ENCODE results near the gene HES2. TPM values are rescaled to one million over a fixed set of nuclear protein-coding genes. Genes with fewer than 3 reads are reported as not detected.

Gene HES2
- total RNA-seq, 2 donors from 2014 or later, result not detected

GRCh38 chr1:6424000-6424565, 4.4 kb upstream of the HES2 start:
- Mint-ChIP-seq H3K4me3 (peak overlapping the region; percentile 20), H3K4me1 (peaks cover 6% of the 10 kb centered on the region), H3K9me3 (no peaks in the 10 kb centered on the region), H3K27ac (no peak overlapping the region), H3K36me3 (ENCODE audit: low read depth) (no peaks in the 10 kb centered on the region), H3K27me3 (ENCODE audit: insufficient read depth) (peaks cover 87% of the 10 kb centered on the region)
- Histone ChIP-seq H3K4me1 (ENCODE audit: control insufficient read depth, insufficient read depth, low read length) (peaks cover 4% of the 10 kb centered on the region), H3K4me3 (ENCODE audit: low read length) (no peak overlapping the region), H3K9me3 (ENCODE audit: control insufficient read depth, low read length) (no peaks in the 10 kb centered on the region), H3K27ac (ENCODE audit: low read depth, low read length) (no peak overlapping the region), H3K36me3 (ENCODE audit: control insufficient read depth, insufficient read depth, low read length) (no peaks in the 10 kb centered on the region), H3K27me3 (ENCODE audit: control insufficient read depth, insufficient read depth, low read length, poor library complexity, severe bottlenecking) (peaks cover 93% of the 10 kb centered on the region), H3K9ac (ENCODE audit: extremely low read depth, low read length, poor library complexity, severe bottlenecking) (no peak overlapping the region)
- 12% methylated on average over 24 to 35 of the region's 35 CpGs for WGBS, 2 experiments (ENCODE audit: insufficient coverage in 1 of 2, insufficient read length in 1 of 2)
- TF ChIP-seq CTCF (conservative IDR thresholded peaks at IDR 0.05), result no peak
- DNase-seq, result peak; percentile 77

- H3K27ac ChIP-seq (ENCODE audit: low read depth, low read length), result no peak overlapping the region
- 15 to 17% methylated on average over 14 to 24 of the region's 24 CpGs for WGBS, 2 experiments (ENCODE audit: insufficient coverage in 1 of 2, insufficient read length in 1 of 2)
- no peaks in the 10 kb centered on the region for H3K36me3 Mint-ChIP-seq (ENCODE audit: low read depth)
- no peaks in the 10 kb centered on the region for H3K36me3 ChIP-seq (ENCODE audit: control insufficient read depth, insufficient read depth, low read length)
- no peak overlapping the region for H3K4me3 ChIP-seq (ENCODE audit: low read length)
- H3K4me3 Mint-ChIP-seq, result no peak overlapping the region
- TF ChIP-seq CTCF (conservative IDR thresholded peaks at IDR 0.05), result peak; percentile 92
- no peak overlapping the region for H3K27ac Mint-ChIP-seq
- peaks cover 6% of the 10 kb centered on the region for H3K4me1 Mint-ChIP-seq
- no peaks in the 10 kb centered on the region for H3K9me3 ChIP-seq (ENCODE audit: control insufficient read depth, low read length)
- DNase-seq, result peak; percentile 96
- no peaks in the 10 kb centered on the region for H3K9me3 Mint-ChIP-seq
- peaks cover 99% of the 10 kb centered on the region for H3K27me3 ChIP-seq (ENCODE audit: control insufficient read depth, insufficient read depth, low read length, poor library complexity, severe bottlenecking)
- peaks cover 4% of the 10 kb centered on the region for H3K4me1 ChIP-seq (ENCODE audit: control insufficient read depth, insufficient read depth, low read length)
- H3K27me3 Mint-ChIP-seq (ENCODE audit: insufficient read depth), result peaks cover 93% of the 10 kb centered on the region
- H3K9ac ChIP-seq (ENCODE audit: extremely low read depth, low read length, poor library complexity, severe bottlenecking), result no peak overlapping the region
Observed at GRCh38 chr1:6423321-6423999, 3.7 kb upstream of the HES2 start.

- Histone ChIP-seq H3K27me3 (ENCODE audit: control insufficient read depth, insufficient read depth, low read length, poor library complexity, severe bottlenecking) (peaks cover 100% of the 10 kb centered on the region), H3K4me1 (ENCODE audit: control insufficient read depth, insufficient read depth, low read length) (peaks cover 4% of the 10 kb centered on the region), H3K9ac (ENCODE audit: extremely low read depth, low read length, poor library complexity, severe bottlenecking) (no peak overlapping the region), H3K36me3 (ENCODE audit: control insufficient read depth, insufficient read depth, low read length) (no peaks in the 10 kb centered on the region), H3K27ac (ENCODE audit: low read depth, low read length) (no peak overlapping the region), H3K9me3 (ENCODE audit: control insufficient read depth, low read length) (no peaks in the 10 kb centered on the region), H3K4me3 (ENCODE audit: low read length) (no peak overlapping the region)
- H3K27ac Mint-ChIP-seq, result no peak overlapping the region
- peaks cover 94% of the 10 kb centered on the region for H3K27me3 Mint-ChIP-seq (ENCODE audit: insufficient read depth)
- 38 to 68% methylated on average over 3 to 4 of the region's 4 CpGs for WGBS, 2 experiments (ENCODE audit: insufficient coverage in 1 of 2, insufficient read length in 1 of 2)
- H3K36me3 Mint-ChIP-seq (ENCODE audit: low read depth), result no peaks in the 10 kb centered on the region
- no peak for TF ChIP-seq CTCF (conservative IDR thresholded peaks at IDR 0.05)
- no peak for DNase-seq
- H3K4me1 Mint-ChIP-seq, result peaks cover 6% of the 10 kb centered on the region
- H3K4me3 Mint-ChIP-seq, result no peak overlapping the region
- no peaks in the 10 kb centered on the region for H3K9me3 Mint-ChIP-seq
Observed at GRCh38 chr1:6421266-6421665, 1.5 kb upstream of the HES2 start.

All from endodermal cell (in vitro differentiated cells).